ENCODE measurements around the gene HJV.

HJV gene

DNA sequence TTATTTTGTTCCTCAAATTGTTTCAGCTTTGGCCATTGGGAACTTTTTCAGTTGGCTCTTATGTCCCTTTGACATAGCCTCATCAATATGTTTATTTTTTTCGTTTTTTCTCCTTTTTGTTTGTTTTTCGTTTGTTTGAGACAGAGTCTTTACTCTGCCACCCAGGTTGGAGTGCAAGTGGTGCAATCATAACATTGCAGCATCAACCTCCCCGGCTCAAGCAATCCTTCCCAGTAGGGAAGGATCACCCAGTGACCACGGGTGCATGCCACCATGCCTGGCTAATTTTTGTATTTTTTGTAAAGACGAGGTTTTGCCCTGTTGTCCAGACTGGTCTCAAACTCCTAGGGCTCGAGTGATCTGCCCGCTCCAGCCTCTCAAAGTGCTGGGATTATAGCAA, 49.0 kb downstream of the HJV start:
- DNase-seq = no peak
